ENCODE data around the gene GSK3B.

DNA sequence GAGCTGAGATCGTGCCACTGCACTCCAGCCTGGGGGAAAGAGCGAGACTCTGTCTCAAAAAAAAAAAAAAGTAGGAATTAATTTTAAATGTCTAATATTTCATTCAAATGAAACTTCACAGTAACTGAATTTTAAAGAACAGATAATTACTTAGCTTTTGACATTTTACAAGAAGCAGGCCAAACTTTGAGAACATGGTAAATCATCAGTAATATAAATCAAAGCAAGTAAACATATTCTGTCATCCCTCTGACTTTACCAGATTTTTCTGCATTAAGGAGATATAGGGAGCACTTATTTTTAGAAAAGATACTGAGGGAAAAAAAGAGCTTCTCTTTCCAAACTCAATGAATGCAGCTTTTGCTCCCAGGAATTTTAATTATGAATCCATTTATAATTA is 275.3 kb downstream of the GSK3B start:
- TF ChIP-seq, protein P1, sequence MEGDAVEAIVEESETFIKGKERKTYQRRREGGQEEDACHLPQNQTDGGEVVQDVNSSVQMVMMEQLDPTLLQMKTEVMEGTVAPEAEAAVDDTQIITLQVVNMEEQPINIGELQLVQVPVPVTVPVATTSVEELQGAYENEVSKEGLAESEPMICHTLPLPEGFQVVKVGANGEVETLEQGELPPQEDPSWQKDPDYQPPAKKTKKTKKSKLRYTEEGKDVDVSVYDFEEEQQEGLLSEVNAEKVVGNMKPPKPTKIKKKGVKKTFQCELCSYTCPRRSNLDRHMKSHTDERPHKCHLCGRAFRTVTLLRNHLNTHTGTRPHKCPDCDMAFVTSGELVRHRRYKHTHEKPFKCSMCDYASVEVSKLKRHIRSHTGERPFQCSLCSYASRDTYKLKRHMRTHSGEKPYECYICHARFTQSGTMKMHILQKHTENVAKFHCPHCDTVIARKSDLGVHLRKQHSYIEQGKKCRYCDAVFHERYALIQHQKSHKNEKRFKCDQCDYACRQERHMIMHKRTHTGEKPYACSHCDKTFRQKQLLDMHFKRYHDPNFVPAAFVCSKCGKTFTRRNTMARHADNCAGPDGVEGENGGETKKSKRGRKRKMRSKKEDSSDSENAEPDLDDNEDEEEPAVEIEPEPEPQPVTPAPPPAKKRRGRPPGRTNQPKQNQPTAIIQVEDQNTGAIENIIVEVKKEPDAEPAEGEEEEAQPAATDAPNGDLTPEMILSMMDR (IDR thresholded peaks at IDR 0.05) = no peak
- TF ChIP-seq POLR2A (IDR thresholded peaks at IDR 0.05) (no peak), POLR2AphosphoS5 (IDR thresholded peaks at IDR 0.05) (no peak)

Data from stomach (tissue), 4 donors.